Loucy (cell line): ENCODE measurements around the gene ERP27.

ENCODE experiments used
- H2AFZ ChIP-seq: fragments of 200-600 bp; sonication (generic); 2 replicates; pipeline ENCODE4 v1.6.0; 2016; ENCODE audit warnings: antibody characterized with exemption, mild to moderate bottlenecking, low read length, moderate library complexity
- H3F3A ChIP-seq: fragments of 200-600 bp; 2 replicates; pipeline ENCODE4 v1.6.0; 2016; ENCODE audit warnings: antibody characterized with exemption, low read depth, mild to moderate bottlenecking
- H3K27me3 ChIP-seq: fragments of 200-600 bp; sonication (generic); 2 replicates; pipeline ENCODE4 v1.6.1; 2014; ENCODE audit warnings: low read length, mild to moderate bottlenecking; ENCODE audit not compliant: insufficient read depth, poor library complexity, severe bottlenecking
- H3K36me3 ChIP-seq: fragments of 200-600 bp; sonication (generic); 2 replicates; pipeline ENCODE4 v1.6.1; 2016; ENCODE audit warnings: low read length; ENCODE audit not compliant: insufficient read depth
- H3K4me1 ChIP-seq: fragments of 200-600 bp; sonication (generic); 2 replicates; pipeline ENCODE4 v1.5.1; 2014; ENCODE audit warnings: low read length, mild to moderate bottlenecking; ENCODE audit not compliant: insufficient read depth, poor library complexity, severe bottlenecking
- H3K4me2 ChIP-seq: fragments of 200-600 bp; sonication (generic); 2 replicates; pipeline ENCODE4 v1.6.0; 2014; ENCODE audit warnings: antibody characterized with exemption, low read length, low read depth, mild to moderate bottlenecking; ENCODE audit not compliant: poor library complexity, severe bottlenecking
- H3K4me3 ChIP-seq: fragments of 200-600 bp; sonication (generic); 2 replicates; pipeline ENCODE4 v1.5.1; 2014; ENCODE audit warnings: low read length, mild to moderate bottlenecking, mixed read lengths; ENCODE audit not compliant: poor library complexity, severe bottlenecking
- H3K79me2 ChIP-seq: fragments of 200-600 bp; sonication (generic); 2 replicates; pipeline ENCODE4 v1.6.1; 2014; ENCODE audit warnings: low read length; ENCODE audit not compliant: insufficient read depth
- H3K9ac ChIP-seq: fragments of 200-600 bp; sonication (generic); 2 replicates; pipeline ENCODE4 v1.6.0; 2014; ENCODE audit warnings: mild to moderate bottlenecking, low read depth, low read length, moderate library complexity; ENCODE audit not compliant: poor library complexity, severe bottlenecking
- H3K9me2 ChIP-seq: fragments of 200-600 bp; sonication (generic); replicated peaks from 2 replicates; pipeline ENCODE4 v1.6.1; 2016; ENCODE audit warnings: low read depth, low read length, mixed read lengths
- H3K9me3 ChIP-seq: fragments of 200-600 bp; sonication (generic); 2 replicates; pipeline ENCODE4 v1.6.1; 2014; ENCODE audit warnings: mild to moderate bottlenecking, antibody characterized with exemption, low read length, low read depth; ENCODE audit not compliant: insufficient read depth
- H4K20me1 ChIP-seq: fragments of 200-600 bp; sonication (generic); 2 replicates; pipeline ENCODE4 v1.6.0; 2014; ENCODE audit warnings: antibody characterized with exemption, low read length, mild to moderate bottlenecking; ENCODE audit not compliant: insufficient read depth, poor library complexity, severe bottlenecking
- CTCF ChIP-seq: fragments of 200-600 bp; sonication (generic); conservative IDR thresholded peaks from 2 replicates; pipeline ENCODE4 v1.5.1; 2014; ENCODE audit warnings: mild to moderate bottlenecking, antibody characterized with exemption, low read length
- EZH2phosphoT487 ChIP-seq: fragments of 200-600 bp; IDR thresholded peaks from 2 replicates; pipeline ENCODE4 v1.6.1; 2018; ENCODE audit warnings: antibody characterized with exemption, mild to moderate bottlenecking, moderate library complexity, borderline replicate concordance

The ERP27 gene

GRCh38 chr12:14976658-14977057 is 38.3 kb upstream of the ERP27 start:
- Histone ChIP-seq H3K4me1 (peaks cover 54% of the 10 kb centered on the region), H3K4me3 (no peak overlapping the region), H2AFZ (no peak overlapping the region), H3K9me3 (no peaks in the 10 kb centered on the region), H3K4me2 (no peak overlapping the region), H3F3A (no peaks in the 10 kb centered on the region), H3K36me3 (no peaks in the 10 kb centered on the region), H3K79me2 (no peaks in the 10 kb centered on the region), H3K9me2 (no peaks in the 10 kb centered on the region), H3K9ac (no peak overlapping the region), H3K27me3 (no peaks in the 10 kb centered on the region), H4K20me1 (no peaks in the 10 kb centered on the region)
- TF ChIP-seq CTCF (no peak), EZH2phosphoT487 (no peak)

- no peak for TF ChIP-seq CTCF
- TF ChIP-seq EZH2phosphoT487: no peak
- H4K20me1 ChIP-seq: no peaks in the 10 kb centered on the region
- H3K4me3 ChIP-seq: no peak overlapping the region
- peaks cover 51% of the 10 kb centered on the region for H3K4me1 ChIP-seq
- no peak overlapping the region for H3K4me2 ChIP-seq
- no peaks in the 10 kb centered on the region for H3K9me3 ChIP-seq
- no peaks in the 10 kb centered on the region for H3F3A ChIP-seq
- no peaks in the 10 kb centered on the region for H3K9me2 ChIP-seq
- H3K27me3 ChIP-seq: no peaks in the 10 kb centered on the region
- H3K36me3 ChIP-seq: no peaks in the 10 kb centered on the region
- no peak overlapping the region for H2AFZ ChIP-seq
- H3K9ac ChIP-seq: no peak overlapping the region
- H3K79me2 ChIP-seq: no peaks in the 10 kb centered on the region
Observed at GRCh38 chr12:14975457-14975856, 37.1 kb upstream of the ERP27 start.

DNA sequence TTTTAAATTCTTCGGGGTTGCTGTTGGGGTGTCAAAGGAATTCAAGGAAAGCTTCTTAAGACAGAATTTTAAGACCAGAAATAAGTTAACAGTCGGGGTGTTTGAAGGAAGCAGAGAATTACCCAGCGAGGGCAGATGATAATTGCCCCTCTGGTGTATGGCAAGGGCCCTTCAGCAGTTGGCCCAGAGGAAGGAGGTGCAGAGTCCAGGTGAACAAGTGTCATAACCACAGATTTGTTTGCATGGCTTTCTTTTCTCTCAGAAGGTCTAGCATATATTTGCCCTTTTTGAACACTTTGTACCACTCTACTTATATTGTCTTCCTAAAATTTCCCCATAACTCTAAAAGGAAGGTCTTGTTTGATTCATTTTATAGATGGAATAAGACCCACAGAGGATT is 36.3 kb upstream of the ERP27 start:
- no peaks in the 10 kb centered on the region for H3K79me2 ChIP-seq
- no peak overlapping the region for H3K9ac ChIP-seq
- H3K4me3 ChIP-seq: no peak overlapping the region
- H3K9me3 ChIP-seq: no peaks in the 10 kb centered on the region
- no peak overlapping the region for H2AFZ ChIP-seq
- H3K4me1 ChIP-seq: peaks cover 46% of the 10 kb centered on the region
- H4K20me1 ChIP-seq: no peaks in the 10 kb centered on the region
- H3K9me2 ChIP-seq: no peaks in the 10 kb centered on the region
- TF ChIP-seq CTCF (no peak), EZH2phosphoT487 (no peak)
- no peak overlapping the region for H3K4me2 ChIP-seq
- no peaks in the 10 kb centered on the region for H3K36me3 ChIP-seq
- no peaks in the 10 kb centered on the region for H3F3A ChIP-seq
- no peaks in the 10 kb centered on the region for H3K27me3 ChIP-seq
